PFSK-1 (cell line): ENCODE data around the gene C1GALT1.

Experiments used
- FOXP2 ChIP-seq: optimal IDR thresholded peaks from 2 replicates; pipeline ENCODE3; 2011; ENCODE audit warnings: borderline replicate concordance, control low read depth, inconsistent platforms; ENCODE audit not compliant: insufficient read depth; ENCODE audit errors: extremely low read length, extremely low read depth
- POLR2AphosphoS5 ChIP-seq: IDR thresholded peaks from 2 replicates; pipeline ENCODE4 v1.6.1; 2012; ENCODE audit warnings: low read depth, mild to moderate bottlenecking, control low read depth, low read length, moderate library complexity
- REST ChIP-seq, 2 experiments: IDR thresholded peaks; 2 replicates each; pipeline versions ENCODE4 v1.6.1 to v1.8.0; 2011 to 2012; ENCODE audit warnings: low read depth in 2 of 2, low read length in 2 of 2, control low read depth in 1 of 2, inconsistent platforms in 1 of 2, mild to moderate bottlenecking in 1 of 2, moderate library complexity in 1 of 2; ENCODE audit not compliant: insufficient read depth in 1 of 2
- SIN3A ChIP-seq: IDR thresholded peaks from 2 replicates; pipeline ENCODE4 v1.6.1; 2012; ENCODE audit warnings: mild to moderate bottlenecking, low read length, moderate library complexity, borderline replicate concordance; ENCODE audit not compliant: insufficient read depth
- TAF1 ChIP-seq: IDR thresholded peaks from 2 replicates; pipeline ENCODE4 v1.6.1; 2012; ENCODE audit warnings: low read length, control low read depth, borderline replicate concordance; ENCODE audit not compliant: insufficient read depth

C1GALT1 gene

GRCh38 chr7:7175075-7175695, 7.2 kb upstream of the C1GALT1 start:
- TF ChIP-seq TAF1, result no peak
- no peak for TF ChIP-seq SIN3A
- TF ChIP-seq REST (IDR thresholded peaks at IDR 0.05; ENCODE audit: insufficient read depth in 1 of 2, low read depth in 2 of 2, low read length in 2 of 2), result no peak
- TF ChIP-seq FOXP2, result no peak
- TF ChIP-seq POLR2AphosphoS5, result no peak

GRCh38 chr7:7176406-7177043, 5.8 kb upstream of the C1GALT1 start:
- TF ChIP-seq POLR2AphosphoS5 (no peak), FOXP2 (no peak), SIN3A (no peak), REST (IDR thresholded peaks at IDR 0.05; ENCODE audit: insufficient read depth in 1 of 2, low read depth in 2 of 2, low read length in 2 of 2) (no peak), TAF1 (no peak)

- TF ChIP-seq POLR2AphosphoS5 (no peak), FOXP2 (no peak), TAF1 (no peak), REST (IDR thresholded peaks at IDR 0.05; ENCODE audit: insufficient read depth in 1 of 2, low read depth in 2 of 2, low read length in 2 of 2) (no peak), SIN3A (no peak)
Observed at GRCh38 chr7:7177044-7177517, 5.3 kb upstream of the C1GALT1 start.

GRCh38 chr7:7178081-7178480, 4.3 kb upstream of the C1GALT1 start:
- TF ChIP-seq REST (IDR thresholded peaks at IDR 0.05; ENCODE audit: insufficient read depth in 1 of 2, low read depth in 2 of 2, low read length in 2 of 2) (no peak), SIN3A (no peak), POLR2AphosphoS5 (no peak), TAF1 (no peak)
